Measurements from ENCODE around the gene TUBB6.

GRCh38 chr18:12309683-12310198 lies 1.7 kb downstream of the TUBB6 start:
- TF ChIP-seq CTCF (IDR thresholded peaks at IDR 0.05) (no peak), POLR2A (IDR thresholded peaks at IDR 0.05) (no peak)
